B cell (primary cell): Measurements from ENCODE around the gene MIDN. TPM values are rescaled to one million over a fixed set of nuclear protein-coding genes. Genes with fewer than 3 reads are reported as not detected.

Experiments
- ATAC-seq: fragments of 200-7000 bp; cut with Tn5 transposase; one replicate; pipeline ENCODE4 v1.10.0; 2021; ENCODE audit warnings: low read depth, mild to moderate bottlenecking, moderate number of reproducible peaks, moderate library complexity
- CTCF ChIA-PET: fragments of 350-600 bp; sonication (Branson Sonifier 250); formaldehyde crosslinking; loops from one replicate; lab custom pipeline; 2021; ENCODE audit warnings: antibody characterized with exemption, inconsistent platforms; lab: Charles Lee
- POLR2A ChIA-PET: fragments of 350-600 bp; sonication (Branson Sonifier 250); formaldehyde crosslinking; loops from one replicate; lab custom pipeline; 2021; ENCODE audit warnings: antibody characterized with exemption; lab: Charles Lee
- DNase-seq: peaks from one replicate; pipeline ENCODE4 v3.0.0; 2013
- H2AFZ ChIP-seq: 2 replicates; pipeline ENCODE4 v1.6.1; 2012; ENCODE audit warnings: mild to moderate bottlenecking, low read depth, low read length; ENCODE audit not compliant: insufficient read depth, poor library complexity, severe bottlenecking
- H3K27ac ChIP-seq, 2 donors: 1 replicate in 1 of 2; 2 replicates in 1 of 2; pipeline ENCODE4 v1.5.1; 2012 to 2013; ENCODE audit warnings: low read length in 2 of 2, mild to moderate bottlenecking in 2 of 2, moderate library complexity in 1 of 2
- H3K27me3 ChIP-seq, 4 experiments: fragments of 200-600 bp in 1 of 4; sonication (generic) in 1 of 4; replicated peaks in 1 of 4; 1 replicate in 2 of 4; 2 replicates in 2 of 4; pipeline versions ENCODE4 v1.6.1 to v1.7.0; 2013 to 2016; ENCODE audit warnings: low read length in 3 of 4, mild to moderate bottlenecking in 2 of 4, mixed read lengths in 1 of 4, moderate library complexity in 1 of 4; ENCODE audit not compliant: insufficient read depth in 4 of 4, control insufficient read depth in 3 of 4; ENCODE audit errors: control extremely low read depth in 1 of 4
- H3K36me3 ChIP-seq, 2 experiments: replicated peaks in 1 of 2; 1 replicate in 1 of 2; 2 replicates in 1 of 2; pipeline versions ENCODE4 v1.6.1 to v1.7.1; 2013; ENCODE audit warnings: low read length in 1 of 2; ENCODE audit not compliant: insufficient read depth in 2 of 2, control insufficient read depth in 1 of 2; ENCODE audit errors: control extremely low read depth in 1 of 2, extremely low read depth in 1 of 2
- H3K4me1 ChIP-seq, 2 donors: fragments of 200-600 bp in 1 of 2; sonication (generic) in 1 of 2; 1 replicate in 1 of 2; 2 replicates in 1 of 2; pipeline versions ENCODE4 v1.5.1 to v1.6.1; 2013 to 2017; ENCODE audit warnings: low read length in 2 of 2; ENCODE audit not compliant: control insufficient read depth in 2 of 2, insufficient read depth in 2 of 2
- H3K4me2 ChIP-seq: replicated peaks from 2 replicates; pipeline ENCODE3; 2012; ENCODE audit warnings: mild to moderate bottlenecking, low read depth, low read length; ENCODE audit not compliant: poor library complexity, severe bottlenecking
- H3K4me3 ChIP-seq, 5 experiments: fragments of 200-600 bp in 1 of 5; sonication (generic) in 1 of 5; 1 replicate in 3 of 5; 2 replicates in 2 of 5; pipeline versions ENCODE4 v1.5.1 to v1.7.0; 2011 to 2016; ENCODE audit warnings: low read length in 4 of 5, mild to moderate bottlenecking in 4 of 5, low read depth in 2 of 5, control low read depth in 1 of 5, moderate library complexity in 1 of 5; ENCODE audit not compliant: insufficient read depth in 1 of 5; ENCODE audit errors: control extremely low read depth in 1 of 5, extremely low read depth in 1 of 5
- H3K79me2 ChIP-seq: fragments of 200-600 bp; sonication (generic); one replicate; pipeline ENCODE4 v1.6.0; 2016; ENCODE audit warnings: low read length; ENCODE audit not compliant: control insufficient read depth, insufficient read depth
- H3K9ac ChIP-seq: fragments of 200-600 bp; sonication (generic); 2 replicates; pipeline ENCODE4 v1.6.1; 2017; ENCODE audit warnings: mild to moderate bottlenecking, low read length, moderate library complexity
- H3K9me3 ChIP-seq, 3 donors: one replicate each; pipeline versions ENCODE4 v1.6.1 to v1.7.1; 2013; ENCODE audit warnings: low read length in 2 of 3; ENCODE audit not compliant: control insufficient read depth in 2 of 3, insufficient read depth in 1 of 3; ENCODE audit errors: control extremely low read depth in 1 of 3
- H4K20me1 ChIP-seq: 2 replicates; pipeline ENCODE4 v1.6.0; 2012; ENCODE audit warnings: mild to moderate bottlenecking, low read length; ENCODE audit not compliant: insufficient read depth, control insufficient read depth, poor library complexity, severe bottlenecking
- H3K27ac Mint-ChIP-seq: one replicate; pipeline ENCODE4 v1.8.0; 2021; ENCODE audit warnings: mixed read lengths
- H3K27me3 Mint-ChIP-seq: one replicate; pipeline ENCODE4 v1.8.0; 2021; ENCODE audit warnings: mixed read lengths
- H3K4me1 Mint-ChIP-seq: one replicate; pipeline ENCODE4 v1.8.0; 2021; ENCODE audit warnings: mixed read lengths
- H3K4me3 Mint-ChIP-seq: one replicate; pipeline ENCODE4 v1.8.0; 2021; ENCODE audit warnings: mixed read lengths
- H3K9me3 Mint-ChIP-seq: one replicate; pipeline ENCODE4 v1.8.0; 2022; ENCODE audit warnings: mixed read lengths; ENCODE audit not compliant: insufficient read depth
- EZH2 ChIP-seq: IDR thresholded peaks from 2 replicates; pipeline ENCODE4 v1.6.1; 2012; ENCODE audit warnings: borderline replicate concordance, low read depth, mild to moderate bottlenecking, moderate library complexity, low read length; ENCODE audit not compliant: insufficient read depth, poor library complexity, severe bottlenecking
- WGBS: methylation state at CpG from one replicate; pipeline ENCODE4 v1.1.5; 2013; ENCODE audit warnings: missing lambda C conversion rate; ENCODE audit not compliant: insufficient coverage; 5-methylcytosine and 5-hydroxymethylcytosine counted together
- intact Hi-C: fragments of 100-400 bp; cut with micrococcal nuclease; formaldehyde crosslinking; loops from one replicate; pipeline ENCODE4 v1.10.0; 2022
- polyA plus RNA-seq: library from polyadenylated mRNA; depleted of rRNA; stranded (reverse); fragments of >200 nt; gene quantifications from 2 replicates; pipeline ENCODE4 v1.2.3, GENCODE V29; 2012
- total RNA-seq, 2 donors: library from RNA; stranded (reverse); fragments of 120-200 nt in 1 of 2; gene quantifications; 1 replicate in 1 of 2; 2 replicates in 1 of 2; pipeline versions ENCODE4 v1.2.3 to v1.2.4, GENCODE V29; 2013 to 2022
- TF ChIP-seq, protein P1 (sequence below): fragments of 200-600 bp; IDR thresholded peaks from one replicate; pipeline ENCODE4 v1.8.0; 2022; ENCODE audit warnings: antibody characterized with exemption, mild to moderate bottlenecking

MIDN gene
- total and polyA plus RNA-seq, 2 donors (not counting 1 experiment from before 2014, with no cell fraction given) = 98.5 to 156 TPM

DNA sequence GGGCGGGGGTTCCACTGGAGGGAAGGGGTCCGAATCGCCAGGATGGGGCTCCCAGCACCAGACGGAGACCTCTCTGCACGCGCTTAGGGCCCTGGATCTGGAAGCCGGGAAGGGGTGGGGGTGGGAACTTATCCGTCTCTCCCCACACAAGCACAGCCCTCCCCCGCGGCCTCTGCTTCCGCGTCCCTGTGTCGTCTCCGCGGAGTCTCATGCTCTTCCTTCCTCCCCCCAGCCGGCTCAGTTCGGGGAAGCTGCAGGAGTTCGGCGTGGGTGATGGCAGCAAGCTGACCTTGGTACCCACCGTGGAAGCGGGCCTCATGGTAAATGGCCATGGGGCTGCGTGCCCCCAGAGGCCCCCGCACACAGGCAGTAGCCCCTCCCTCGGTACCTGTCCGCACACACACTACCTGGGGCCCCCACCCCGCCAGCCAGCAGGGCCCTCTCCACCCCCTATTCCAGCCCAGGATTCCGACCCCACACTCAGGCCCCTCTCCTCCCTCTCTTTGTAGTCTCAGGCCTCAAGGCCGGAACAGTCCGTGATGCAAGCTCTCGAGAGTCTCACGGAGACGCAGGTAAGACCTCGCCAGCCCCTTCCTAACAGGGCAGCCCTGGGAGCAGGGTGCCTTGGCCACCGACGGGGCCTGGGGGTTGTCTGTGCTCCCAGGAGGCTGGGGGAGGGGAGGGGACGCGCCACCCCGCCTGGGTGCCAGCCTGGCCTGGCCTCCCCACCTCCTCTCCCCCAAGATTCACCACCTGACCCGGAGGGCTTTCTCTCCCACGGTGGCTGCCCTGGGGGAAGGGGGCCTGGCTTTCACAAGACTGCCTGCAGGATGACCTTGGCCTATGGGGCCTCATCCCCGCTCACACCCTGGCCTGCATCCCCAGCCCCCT, 3.2 kb downstream of the MIDN start:
- Histone ChIP-seq H3K36me3 (peaks cover 0 to 35% of the 10 kb centered on the region in 2 experiments), H4K20me1 (peaks cover 58% of the 10 kb centered on the region), H3K4me3 (peak overlapping the region; percentile 61 to 92 (median 86)), H3K9me3 (no peaks in the 10 kb centered on the region), H3K4me2 (peak overlapping the region; percentile 98), H3K4me1 (peaks cover 36 to 57% of the 10 kb centered on the region in 2 donors), H3K79me2 (peaks cover 62% of the 10 kb centered on the region), H3K9ac (peak overlapping the region; percentile 86), H3K27me3 (no peaks in the 10 kb centered on the region), H2AFZ (no peak overlapping the region), H3K27ac (peak overlapping the region; percentile 74 to 89)
- H3K4me1 Mint-ChIP-seq = peaks cover 37% of the 10 kb centered on the region
- intact Hi-C loops = no loop called here
- TF ChIP-seq EZH2 = no peak
- TF ChIP-seq, protein P1, sequence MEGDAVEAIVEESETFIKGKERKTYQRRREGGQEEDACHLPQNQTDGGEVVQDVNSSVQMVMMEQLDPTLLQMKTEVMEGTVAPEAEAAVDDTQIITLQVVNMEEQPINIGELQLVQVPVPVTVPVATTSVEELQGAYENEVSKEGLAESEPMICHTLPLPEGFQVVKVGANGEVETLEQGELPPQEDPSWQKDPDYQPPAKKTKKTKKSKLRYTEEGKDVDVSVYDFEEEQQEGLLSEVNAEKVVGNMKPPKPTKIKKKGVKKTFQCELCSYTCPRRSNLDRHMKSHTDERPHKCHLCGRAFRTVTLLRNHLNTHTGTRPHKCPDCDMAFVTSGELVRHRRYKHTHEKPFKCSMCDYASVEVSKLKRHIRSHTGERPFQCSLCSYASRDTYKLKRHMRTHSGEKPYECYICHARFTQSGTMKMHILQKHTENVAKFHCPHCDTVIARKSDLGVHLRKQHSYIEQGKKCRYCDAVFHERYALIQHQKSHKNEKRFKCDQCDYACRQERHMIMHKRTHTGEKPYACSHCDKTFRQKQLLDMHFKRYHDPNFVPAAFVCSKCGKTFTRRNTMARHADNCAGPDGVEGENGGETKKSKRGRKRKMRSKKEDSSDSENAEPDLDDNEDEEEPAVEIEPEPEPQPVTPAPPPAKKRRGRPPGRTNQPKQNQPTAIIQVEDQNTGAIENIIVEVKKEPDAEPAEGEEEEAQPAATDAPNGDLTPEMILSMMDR = no peak
- peak overlapping the region; percentile 91 for H3K4me3 Mint-ChIP-seq
- no peaks in the 10 kb centered on the region for H3K9me3 Mint-ChIP-seq
- ChIA-PET CTCF (interaction anchor here (0.9 to 5.8 kb wide), 2 partner anchors 13 to 18 kb away, joined by 3 to 113 read pairs; partner anchors contain the start of gene CIRBP), POLR2A (interaction anchor here (0.8 to 10.7 kb wide), 3 partner anchors 8 to 36 kb away, joined by 3 to 305 read pairs (median 3); partner anchors contain the start of gene CIRBP)
- no peaks in the 10 kb centered on the region for H3K27me3 Mint-ChIP-seq
- ATAC-seq (no peak), DNase-seq (peak; percentile 75)
- peak overlapping the region; percentile 92 for H3K27ac Mint-ChIP-seq
- WGBS = 2% methylated on average over 24 of the region's 41 CpGs
